H1 (cell line): ENCODE measurements around the gene ITPR1. TPM values are rescaled to one million over a fixed set of nuclear protein-coding genes. Genes with fewer than 3 reads are reported as not detected.

ENCODE experiments used
- CHD2 ChIP-seq: IDR thresholded peaks from 2 replicates; pipeline ENCODE4 v1.6.1; 2012; ENCODE audit warnings: low read length, improper control_type of control experiment
- NRF1 ChIP-seq: IDR thresholded peaks from 2 replicates; pipeline ENCODE4 v1.6.1; 2011; ENCODE audit warnings: mild to moderate bottlenecking, low read depth, low read length, improper control_type of control experiment
- POLR2AphosphoS5 ChIP-seq: IDR thresholded peaks from 2 replicates; pipeline ENCODE4 v1.6.1; 2011; ENCODE audit warnings: low read depth, low read length
- SP1 ChIP-seq: IDR thresholded peaks from 2 replicates; pipeline ENCODE4 v1.6.1; 2011; ENCODE audit warnings: low read depth, low read length
- SRF ChIP-seq: IDR thresholded peaks from 2 replicates; pipeline ENCODE4 v1.6.1; 2011; ENCODE audit warnings: mild to moderate bottlenecking, low read depth, low read length, moderate library complexity
- polyA plus RNA-seq, 7 experiments: library from polyadenylated mRNA; depleted of rRNA in 3 of 7; stranded (reverse) in 5 of 7; unstranded in 2 of 7; fragments of >200 nt in 5 of 7; fragments of 200-250 nt in 2 of 7; gene quantifications; 1 replicate in 5 of 7; 2 replicates in 1 of 7; 4 replicates in 1 of 7; pipeline versions ENCODE4 v1.2.1 to v1.2.3, GENCODE V29; 2011 to 2013; ENCODE audit warnings: missing spikeins in 2 of 7, mixed read lengths in 2 of 7
- total RNA-seq: library from RNA; stranded (reverse); fragmentation: NEBNext Ultra II Directional; extraction: Animal tissue kit (Norgen Biotek cat#: 25700); gene quantifications from 2 replicates; pipeline ENCODE4 v1.2.1, GENCODE V29; 2021
- TF ChIP-seq, protein P1 (sequence below): fragments of 300-600 bp; sonication (generic); IDR thresholded peaks from 2 replicates; pipeline ENCODE4 v1.7.1; 2012; ENCODE audit warnings: low read length, moderate library complexity, mild to moderate bottlenecking, inconsistent platforms; ENCODE audit not compliant: insufficient replicate concordance

ITPR1 gene
- total and polyA plus RNA-seq, 2 of the 8 experiments (the other 6 are each of a cell fraction or from before 2014, with no cell fraction given) = 2.5 to 16.3 TPM

- TF ChIP-seq, protein P1, sequence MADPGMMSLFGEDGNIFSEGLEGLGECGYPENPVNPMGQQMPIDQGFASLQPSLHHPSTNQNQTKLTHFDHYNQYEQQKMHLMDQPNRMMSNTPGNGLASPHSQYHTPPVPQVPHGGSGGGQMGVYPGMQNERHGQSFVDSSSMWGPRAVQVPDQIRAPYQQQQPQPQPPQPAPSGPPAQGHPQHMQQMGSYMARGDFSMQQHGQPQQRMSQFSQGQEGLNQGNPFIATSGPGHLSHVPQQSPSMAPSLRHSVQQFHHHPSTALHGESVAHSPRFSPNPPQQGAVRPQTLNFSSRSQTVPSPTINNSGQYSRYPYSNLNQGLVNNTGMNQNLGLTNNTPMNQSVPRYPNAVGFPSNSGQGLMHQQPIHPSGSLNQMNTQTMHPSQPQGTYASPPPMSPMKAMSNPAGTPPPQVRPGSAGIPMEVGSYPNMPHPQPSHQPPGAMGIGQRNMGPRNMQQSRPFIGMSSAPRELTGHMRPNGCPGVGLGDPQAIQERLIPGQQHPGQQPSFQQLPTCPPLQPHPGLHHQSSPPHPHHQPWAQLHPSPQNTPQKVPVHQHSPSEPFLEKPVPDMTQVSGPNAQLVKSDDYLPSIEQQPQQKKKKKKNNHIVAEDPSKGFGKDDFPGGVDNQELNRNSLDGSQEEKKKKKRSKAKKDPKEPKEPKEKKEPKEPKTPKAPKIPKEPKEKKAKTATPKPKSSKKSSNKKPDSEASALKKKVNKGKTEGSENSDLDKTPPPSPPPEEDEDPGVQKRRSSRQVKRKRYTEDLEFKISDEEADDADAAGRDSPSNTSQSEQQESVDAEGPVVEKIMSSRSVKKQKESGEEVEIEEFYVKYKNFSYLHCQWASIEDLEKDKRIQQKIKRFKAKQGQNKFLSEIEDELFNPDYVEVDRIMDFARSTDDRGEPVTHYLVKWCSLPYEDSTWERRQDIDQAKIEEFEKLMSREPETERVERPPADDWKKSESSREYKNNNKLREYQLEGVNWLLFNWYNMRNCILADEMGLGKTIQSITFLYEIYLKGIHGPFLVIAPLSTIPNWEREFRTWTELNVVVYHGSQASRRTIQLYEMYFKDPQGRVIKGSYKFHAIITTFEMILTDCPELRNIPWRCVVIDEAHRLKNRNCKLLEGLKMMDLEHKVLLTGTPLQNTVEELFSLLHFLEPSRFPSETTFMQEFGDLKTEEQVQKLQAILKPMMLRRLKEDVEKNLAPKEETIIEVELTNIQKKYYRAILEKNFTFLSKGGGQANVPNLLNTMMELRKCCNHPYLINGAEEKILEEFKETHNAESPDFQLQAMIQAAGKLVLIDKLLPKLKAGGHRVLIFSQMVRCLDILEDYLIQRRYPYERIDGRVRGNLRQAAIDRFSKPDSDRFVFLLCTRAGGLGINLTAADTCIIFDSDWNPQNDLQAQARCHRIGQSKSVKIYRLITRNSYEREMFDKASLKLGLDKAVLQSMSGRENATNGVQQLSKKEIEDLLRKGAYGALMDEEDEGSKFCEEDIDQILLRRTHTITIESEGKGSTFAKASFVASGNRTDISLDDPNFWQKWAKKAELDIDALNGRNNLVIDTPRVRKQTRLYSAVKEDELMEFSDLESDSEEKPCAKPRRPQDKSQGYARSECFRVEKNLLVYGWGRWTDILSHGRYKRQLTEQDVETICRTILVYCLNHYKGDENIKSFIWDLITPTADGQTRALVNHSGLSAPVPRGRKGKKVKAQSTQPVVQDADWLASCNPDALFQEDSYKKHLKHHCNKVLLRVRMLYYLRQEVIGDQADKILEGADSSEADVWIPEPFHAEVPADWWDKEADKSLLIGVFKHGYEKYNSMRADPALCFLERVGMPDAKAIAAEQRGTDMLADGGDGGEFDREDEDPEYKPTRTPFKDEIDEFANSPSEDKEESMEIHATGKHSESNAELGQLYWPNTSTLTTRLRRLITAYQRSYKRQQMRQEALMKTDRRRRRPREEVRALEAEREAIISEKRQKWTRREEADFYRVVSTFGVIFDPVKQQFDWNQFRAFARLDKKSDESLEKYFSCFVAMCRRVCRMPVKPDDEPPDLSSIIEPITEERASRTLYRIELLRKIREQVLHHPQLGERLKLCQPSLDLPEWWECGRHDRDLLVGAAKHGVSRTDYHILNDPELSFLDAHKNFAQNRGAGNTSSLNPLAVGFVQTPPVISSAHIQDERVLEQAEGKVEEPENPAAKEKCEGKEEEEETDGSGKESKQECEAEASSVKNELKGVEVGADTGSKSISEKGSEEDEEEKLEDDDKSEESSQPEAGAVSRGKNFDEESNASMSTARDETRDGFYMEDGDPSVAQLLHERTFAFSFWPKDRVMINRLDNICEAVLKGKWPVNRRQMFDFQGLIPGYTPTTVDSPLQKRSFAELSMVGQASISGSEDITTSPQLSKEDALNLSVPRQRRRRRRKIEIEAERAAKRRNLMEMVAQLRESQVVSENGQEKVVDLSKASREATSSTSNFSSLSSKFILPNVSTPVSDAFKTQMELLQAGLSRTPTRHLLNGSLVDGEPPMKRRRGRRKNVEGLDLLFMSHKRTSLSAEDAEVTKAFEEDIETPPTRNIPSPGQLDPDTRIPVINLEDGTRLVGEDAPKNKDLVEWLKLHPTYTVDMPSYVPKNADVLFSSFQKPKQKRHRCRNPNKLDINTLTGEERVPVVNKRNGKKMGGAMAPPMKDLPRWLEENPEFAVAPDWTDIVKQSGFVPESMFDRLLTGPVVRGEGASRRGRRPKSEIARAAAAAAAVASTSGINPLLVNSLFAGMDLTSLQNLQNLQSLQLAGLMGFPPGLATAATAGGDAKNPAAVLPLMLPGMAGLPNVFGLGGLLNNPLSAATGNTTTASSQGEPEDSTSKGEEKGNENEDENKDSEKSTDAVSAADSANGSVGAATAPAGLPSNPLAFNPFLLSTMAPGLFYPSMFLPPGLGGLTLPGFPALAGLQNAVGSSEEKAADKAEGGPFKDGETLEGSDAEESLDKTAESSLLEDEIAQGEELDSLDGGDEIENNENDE = no peak
- TF ChIP-seq SP1 (no peak), NRF1 (no peak), CHD2 (no peak), POLR2AphosphoS5 (no peak), SRF (no peak)
Measured at GRCh38 chr3:4887177-4887576, 394.0 kb downstream of the ITPR1 start (continued).
